Osteoblast (primary cell): ENCODE results near the gene PIM1. TPM values are rescaled to one million over a fixed set of nuclear protein-coding genes. Genes with fewer than 3 reads are reported as not detected.

Experiments used
- DNase-seq: peaks from one replicate; pipeline ENCODE4 v3.0.0; 2011; ENCODE audit warnings: low spot score, mixed read lengths; ENCODE audit not compliant: insufficient read length; ENCODE audit errors: missing footprints
- H2AFZ ChIP-seq: 2 replicates; pipeline ENCODE4 v1.6.0; 2011; ENCODE audit warnings: mild to moderate bottlenecking, low read length
- H3K27ac ChIP-seq: 2 replicates; pipeline ENCODE4 v1.5.1; 2011; ENCODE audit warnings: mild to moderate bottlenecking, low read depth, low read length, moderate library complexity
- H3K27me3 ChIP-seq: 2 replicates; pipeline ENCODE4 v1.6.0; 2012; ENCODE audit warnings: mild to moderate bottlenecking, control low read depth, inconsistent platforms, low read length, moderate library complexity; ENCODE audit not compliant: insufficient read depth
- H3K36me3 ChIP-seq: 2 replicates; pipeline ENCODE4 v1.5.1; 2011; ENCODE audit warnings: mild to moderate bottlenecking, low read length, control low read depth, moderate library complexity; ENCODE audit not compliant: insufficient read depth
- H3K4me1 ChIP-seq: 2 replicates; pipeline ENCODE4 v1.5.1; 2011; ENCODE audit warnings: mild to moderate bottlenecking, low read length, control low read depth, moderate library complexity; ENCODE audit not compliant: insufficient read depth
- H3K4me2 ChIP-seq: 2 replicates; pipeline ENCODE4 v1.6.0; 2011; ENCODE audit warnings: mild to moderate bottlenecking, low read length; ENCODE audit not compliant: insufficient read depth
- H3K4me3 ChIP-seq: fragments of 200-600 bp; sonication (generic); 3 replicates; pipeline ENCODE4 v1.5.1; 2012; ENCODE audit warnings: mild to moderate bottlenecking, low read length, inconsistent platforms; ENCODE audit not compliant: insufficient read depth
- H3K79me2 ChIP-seq: 2 replicates; pipeline ENCODE4 v1.6.0; 2012; ENCODE audit warnings: mild to moderate bottlenecking, low read length, control low read depth, inconsistent platforms; ENCODE audit not compliant: insufficient read depth
- H3K9me3 ChIP-seq: 2 replicates; pipeline ENCODE4 v1.5.1; 2011; ENCODE audit warnings: low read depth, low read length, control low read depth
- H4K20me1 ChIP-seq: 2 replicates; pipeline ENCODE4 v1.6.0; 2012; ENCODE audit warnings: mild to moderate bottlenecking, low read length, control low read depth; ENCODE audit not compliant: insufficient read depth
- total RNA-seq: library from RNA; depleted of rRNA; stranded (reverse); fragments of >200 nt; gene quantifications from 2 replicates; pipeline ENCODE4 v1.2.3, GENCODE V29; 2012
- TF ChIP-seq, protein P1 (sequence below): IDR thresholded peaks from 2 replicates; pipeline ENCODE4 v1.5.1; 2011; ENCODE audit warnings: mild to moderate bottlenecking, low read depth, low read length, moderate library complexity; ENCODE audit errors: extremely low read depth

PIM1 gene
- total RNA-seq, 1 donor, result 14.8 TPM

GRCh38 chr6:37168163-37168758 is 1.7 kb upstream of the PIM1 start:
- peak overlapping the region; percentile 91 for H3K4me2 ChIP-seq

GRCh38 chr6:37168811-37169495 is 999 bp upstream of the PIM1 start:
- Histone ChIP-seq H2AFZ (peak overlapping the region; percentile 35), H3K4me1 (peaks cover 25% of the 10 kb centered on the region), H3K4me3 (peak overlapping the region; percentile 75), H3K4me2 (peak overlapping the region; percentile 91), H4K20me1 (peaks cover 17% of the 10 kb centered on the region), H3K36me3 (peaks cover 17% of the 10 kb centered on the region), H3K27me3 (no peaks in the 10 kb centered on the region), H3K9me3 (no peaks in the 10 kb centered on the region), H3K27ac (peak overlapping the region; percentile 88), H3K79me2 (peaks cover 22% of the 10 kb centered on the region)
- TF ChIP-seq, protein P1, sequence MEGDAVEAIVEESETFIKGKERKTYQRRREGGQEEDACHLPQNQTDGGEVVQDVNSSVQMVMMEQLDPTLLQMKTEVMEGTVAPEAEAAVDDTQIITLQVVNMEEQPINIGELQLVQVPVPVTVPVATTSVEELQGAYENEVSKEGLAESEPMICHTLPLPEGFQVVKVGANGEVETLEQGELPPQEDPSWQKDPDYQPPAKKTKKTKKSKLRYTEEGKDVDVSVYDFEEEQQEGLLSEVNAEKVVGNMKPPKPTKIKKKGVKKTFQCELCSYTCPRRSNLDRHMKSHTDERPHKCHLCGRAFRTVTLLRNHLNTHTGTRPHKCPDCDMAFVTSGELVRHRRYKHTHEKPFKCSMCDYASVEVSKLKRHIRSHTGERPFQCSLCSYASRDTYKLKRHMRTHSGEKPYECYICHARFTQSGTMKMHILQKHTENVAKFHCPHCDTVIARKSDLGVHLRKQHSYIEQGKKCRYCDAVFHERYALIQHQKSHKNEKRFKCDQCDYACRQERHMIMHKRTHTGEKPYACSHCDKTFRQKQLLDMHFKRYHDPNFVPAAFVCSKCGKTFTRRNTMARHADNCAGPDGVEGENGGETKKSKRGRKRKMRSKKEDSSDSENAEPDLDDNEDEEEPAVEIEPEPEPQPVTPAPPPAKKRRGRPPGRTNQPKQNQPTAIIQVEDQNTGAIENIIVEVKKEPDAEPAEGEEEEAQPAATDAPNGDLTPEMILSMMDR, result no peak
- peak; percentile 97 for DNase-seq

More at GRCh38 chr6:37168163-37168758, 1.7 kb upstream of the PIM1 start:
- Histone ChIP-seq H3K79me2 (peaks cover 22% of the 10 kb centered on the region), H3K4me1 (peaks cover 25% of the 10 kb centered on the region), H3K9me3 (no peaks in the 10 kb centered on the region), H3K27ac (peak overlapping the region; percentile 88), H4K20me1 (peaks cover 10% of the 10 kb centered on the region), H3K27me3 (no peaks in the 10 kb centered on the region), H2AFZ (no peak overlapping the region), H3K4me3 (no peak overlapping the region), H3K36me3 (peaks cover 10% of the 10 kb centered on the region)
- TF ChIP-seq, protein P1, result no peak
- DNase-seq, result peak; percentile 81

DNA sequence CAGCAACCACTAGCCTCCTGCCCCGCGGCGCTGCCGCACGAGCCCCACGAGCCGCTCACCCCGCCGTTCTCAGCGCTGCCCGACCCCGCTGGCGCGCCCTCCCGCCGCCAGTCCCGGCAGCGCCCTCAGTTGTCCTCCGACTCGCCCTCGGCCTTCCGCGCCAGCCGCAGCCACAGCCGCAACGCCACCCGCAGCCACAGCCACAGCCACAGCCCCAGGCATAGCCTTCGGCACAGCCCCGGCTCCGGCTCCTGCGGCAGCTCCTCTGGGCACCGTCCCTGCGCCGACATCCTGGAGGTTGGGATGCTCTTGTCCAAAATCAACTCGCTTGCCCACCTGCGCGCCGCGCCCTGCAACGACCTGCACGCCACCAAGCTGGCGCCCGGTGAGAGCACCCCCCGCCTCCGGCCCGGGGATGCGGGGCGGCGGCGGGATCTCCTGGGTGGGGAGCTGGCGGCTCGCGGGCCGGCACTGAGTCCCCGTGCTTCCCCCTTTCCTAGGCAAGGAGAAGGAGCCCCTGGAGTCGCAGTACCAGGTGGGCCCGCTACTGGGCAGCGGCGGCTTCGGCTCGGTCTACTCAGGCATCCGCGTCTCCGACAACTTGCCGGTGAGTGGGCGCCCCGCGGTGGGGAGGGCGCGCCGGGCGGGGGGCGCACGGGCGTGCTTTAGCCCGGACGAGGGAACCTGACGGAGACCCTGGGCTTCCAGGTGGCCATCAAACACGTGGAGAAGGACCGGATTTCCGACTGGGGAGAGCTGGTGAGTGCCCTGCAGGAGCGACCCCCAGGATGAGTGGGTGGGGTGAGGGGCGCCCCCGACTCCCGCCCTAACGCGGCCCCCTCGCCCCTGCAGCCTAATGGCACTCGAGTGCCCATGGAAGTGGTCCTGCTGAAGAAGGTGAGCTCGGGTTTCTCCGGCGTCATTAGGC is 585 bp downstream of the PIM1 start:
- Histone ChIP-seq H2AFZ (peak overlapping the region; percentile 47), H3K36me3 (peaks cover 33% of the 10 kb centered on the region)

More for the DNA sequence above, 585 bp downstream of the PIM1 start:
- Histone ChIP-seq H3K27ac (peak overlapping the region; percentile 87), H3K9me3 (no peaks in the 10 kb centered on the region), H3K27me3 (no peaks in the 10 kb centered on the region), H3K79me2 (peaks cover 22% of the 10 kb centered on the region), H3K4me2 (peak overlapping the region; percentile 88), H3K4me1 (peaks cover 25% of the 10 kb centered on the region), H4K20me1 (peaks cover 21% of the 10 kb centered on the region), H3K4me3 (peak overlapping the region; percentile 91)
- peak; percentile 88 for DNase-seq
- TF ChIP-seq, protein P1, result peak; percentile 24
